HCT116 (cell line): ENCODE results near the gene MRPS7. TPM values are rescaled to one million over a fixed set of nuclear protein-coding genes. Genes with fewer than 3 reads are reported as not detected.

Experiments used
- ATAC-seq: fragments of 200-7000 bp; cut with Tn5 transposase; 2 replicates; pipeline ENCODE4 v1.9.1; 2020; ENCODE audit warnings: mild to moderate bottlenecking, moderate library complexity
- BruUV-seq: library from RNA; stranded (reverse); fragments of 400-500 nt; replicated peaks from 2 replicates; lab custom pipeline; 2021; lab: Mats Ljungman, UMichigan
- CTCF ChIA-PET: fragments of 300-600 bp; sonication (Branson Sonifier 250); formaldehyde crosslinking; loops from one replicate; lab custom pipeline; 2021; ENCODE audit warnings: antibody characterized with exemption; lab: Charles Lee
- POLR2A ChIA-PET: fragments of 300-600, 350-600 bp; sonication (Branson Sonifier 250); formaldehyde crosslinking; loops from one replicate; lab custom pipeline; 2021; ENCODE audit warnings: antibody characterized with exemption; lab: Charles Lee
- RAD21 ChIA-PET, 2 experiments: fragments of 300-600 bp; sonication (Branson Sonifier 250); formaldehyde crosslinking; loops; one replicate each; lab custom pipeline; 2023; ENCODE audit warnings: low total read pairs in 2 of 2; ENCODE audit not compliant: uncharacterized antibody in 2 of 2, unreplicated experiment in 2 of 2, low non-redundant PET in 1 of 2; lab: Charles Lee
- DNase-seq: peaks from one replicate; pipeline ENCODE4 v3.0.0-alpha.2; 2010; ENCODE audit warnings: low read depth, low spot score
- H2AFZ ChIP-seq: fragments of 200-600 bp; shearing (Covaris generic), sonication (generic); 2 replicates; pipeline ENCODE4 v1.6.1; 2017; ENCODE audit warnings: low read depth, mixed run types, mixed read lengths, antibody characterized with exemption, low read length; ENCODE audit not compliant: poor library complexity, severe bottlenecking
- H3K27ac ChIP-seq: 2 replicates; pipeline ENCODE4 v1.5.1; 2012; ENCODE audit warnings: low read depth, low read length
- H3K27me3 ChIP-seq: fragments of 200-600 bp; sonication (generic); 2 replicates; pipeline ENCODE4 v1.6.1; 2016; ENCODE audit warnings: mixed run types, low read length, mixed read lengths; ENCODE audit not compliant: insufficient read depth
- H3K36me3 ChIP-seq, 2 experiments: fragments of 200-500 bp in 1 of 2; fragments of 200-600 bp in 1 of 2; sonication (Bioruptor generic) in 1 of 2; sonication (generic) in 1 of 2; 2 replicates each; pipeline versions ENCODE4 v1.5.1 to v1.6.1; 2014 to 2016; ENCODE audit warnings: low read length in 2 of 2, inconsistent platforms in 1 of 2, mixed read lengths in 1 of 2, mixed run types in 1 of 2; ENCODE audit not compliant: insufficient read depth in 2 of 2, control insufficient read depth in 1 of 2
- H3K4me1 ChIP-seq, 2 experiments: fragments of 200-600 bp in 1 of 2; sonication (generic) in 1 of 2; 2 replicates each; pipeline versions ENCODE4 v1.5.1 to v1.6.1; 2012 to 2017; ENCODE audit warnings: low read length in 2 of 2, inconsistent platforms in 1 of 2, mild to moderate bottlenecking in 1 of 2, mixed read lengths in 1 of 2, mixed run types in 1 of 2, moderate library complexity in 1 of 2; ENCODE audit not compliant: insufficient read depth in 2 of 2, control insufficient read depth in 1 of 2
- H3K4me2 ChIP-seq: fragments of 200-600 bp; sonication (generic); 2 replicates; pipeline ENCODE4 v1.6.1; 2017; ENCODE audit warnings: mixed run types, low read length, mixed read lengths
- H3K4me3 ChIP-seq, 2 experiments: fragments of 200-600 bp in 1 of 2; sonication (generic) in 1 of 2; replicated peaks in 1 of 2; 2 replicates each; pipeline ENCODE4 v1.5.1; 2011 to 2016; ENCODE audit warnings: low read length in 2 of 2, control low read depth in 1 of 2, low read depth in 1 of 2, mild to moderate bottlenecking in 1 of 2, mixed read lengths in 1 of 2, mixed run types in 1 of 2
- H3K79me2 ChIP-seq: fragments of 200-600 bp; sonication (generic); 2 replicates; pipeline ENCODE4 v1.6.1; 2017; ENCODE audit warnings: mild to moderate bottlenecking, mixed run types, low read length, moderate library complexity, mixed read lengths; ENCODE audit not compliant: insufficient read depth
- H3K9ac ChIP-seq: fragments of 200-600 bp; sonication (generic); 2 replicates; pipeline ENCODE4 v1.6.1; 2016; ENCODE audit warnings: low read length, mixed read lengths
- H3K9me2 ChIP-seq: fragments of 200-600 bp; sonication (generic), shearing (Covaris generic); 2 replicates; pipeline ENCODE4 v1.6.1; 2017; ENCODE audit warnings: mixed run types, mild to moderate bottlenecking, moderate library complexity; ENCODE audit not compliant: insufficient read depth
- H3K9me3 ChIP-seq, 2 experiments: fragments of 200-500 bp in 1 of 2; fragments of 200-600 bp in 1 of 2; sonication (Bioruptor generic) in 1 of 2; sonication (generic) in 1 of 2; 2 replicates each; pipeline ENCODE4 v1.6.1; 2014 to 2017; ENCODE audit warnings: low read length in 2 of 2, mixed read lengths in 2 of 2, inconsistent platforms in 1 of 2, low read depth in 1 of 2, mild to moderate bottlenecking in 1 of 2, mixed run types in 1 of 2, moderate library complexity in 1 of 2; ENCODE audit not compliant: control insufficient read depth in 1 of 2, insufficient read depth in 1 of 2
- H4K20me1 ChIP-seq: fragments of 200-600 bp; sonication (generic), shearing (Covaris generic); 2 replicates; pipeline ENCODE4 v1.6.1; 2017; ENCODE audit warnings: mixed run types, mild to moderate bottlenecking, moderate library complexity; ENCODE audit not compliant: insufficient read depth
- CEBPB ChIP-seq: IDR thresholded peaks from 2 replicates; pipeline ENCODE4 v1.6.1; 2012; ENCODE audit warnings: low read depth
- CTCF ChIP-seq, 3 experiments: fragments of 200-600 bp in 1 of 3; sonication (generic) in 1 of 3; IDR thresholded peaks in 2 of 3; conservative IDR thresholded peaks in 1 of 3; 2 replicates each; pipeline ENCODE4 v1.5.1; 2012 to 2017; ENCODE audit warnings: low read depth in 2 of 3, low read length in 2 of 3, antibody characterized with exemption in 1 of 3, borderline replicate concordance in 1 of 3, control low read depth in 1 of 3, mild to moderate bottlenecking in 1 of 3, mixed read lengths in 1 of 3, mixed run types in 1 of 3, moderate library complexity in 1 of 3; ENCODE audit not compliant: insufficient read depth in 1 of 3
- EGR1 ChIP-seq: IDR thresholded peaks from 2 replicates; pipeline ENCODE4 v1.6.1; 2012; ENCODE audit warnings: low read depth
- EZH2 ChIP-seq: fragments of 200-600 bp; sonication (generic); IDR thresholded peaks from 2 replicates; pipeline ENCODE4 v1.6.1; 2017; ENCODE audit warnings: antibody characterized with exemption, mixed run types
- EZH2phosphoT487 ChIP-seq: fragments of 200-600 bp; IDR thresholded peaks from 2 replicates; pipeline ENCODE4 v1.6.1; 2018; ENCODE audit warnings: antibody characterized with exemption, borderline replicate concordance
- JUND ChIP-seq: IDR thresholded peaks from 2 replicates; pipeline ENCODE4 v1.6.1; 2012
- MAX ChIP-seq: IDR thresholded peaks from 2 replicates; pipeline ENCODE4 v1.6.1; 2012
- RAD21 ChIP-seq: IDR thresholded peaks from 2 replicates; pipeline ENCODE4 v1.6.1; 2012; ENCODE audit warnings: low read depth, mild to moderate bottlenecking
- REST ChIP-seq: IDR thresholded peaks from 2 replicates; pipeline ENCODE4 v1.6.1; 2012; ENCODE audit warnings: low read depth
- SIN3A ChIP-seq: IDR thresholded peaks from 2 replicates; pipeline ENCODE4 v1.6.1; 2012; ENCODE audit warnings: low read depth
- SP1 ChIP-seq: IDR thresholded peaks from 2 replicates; pipeline ENCODE4 v1.6.1; 2012; ENCODE audit warnings: low read depth
- TCF7L2 ChIP-seq: IDR thresholded peaks from 2 replicates; pipeline ENCODE4 v1.7.0; 2011; ENCODE audit warnings: borderline replicate concordance, inconsistent platforms; ENCODE audit not compliant: insufficient read depth, insufficient read length; ENCODE audit errors: extremely low read depth
- ZBTB33 ChIP-seq: IDR thresholded peaks from 2 replicates; pipeline ENCODE4 v1.6.1; 2011; ENCODE audit warnings: mild to moderate bottlenecking, low read length, moderate library complexity; ENCODE audit not compliant: insufficient replicate concordance; ENCODE audit errors: extremely low read depth
- ZNF274 ChIP-seq: fragments of 200-500 bp; sonication (Bioruptor generic); IDR thresholded peaks from 2 replicates; pipeline ENCODE4 v1.6.1; 2014; ENCODE audit warnings: mild to moderate bottlenecking, low read depth, low read length, inconsistent platforms
- intact Hi-C: fragments of 100-400 bp; cut with micrococcal nuclease; formaldehyde crosslinking; loops from 2 replicates; pipeline ENCODE4 v1.10.0; 2022
- total RNA-seq: library from RNA; stranded (reverse); gene quantifications from one replicate; pipeline ENCODE4 v1.2.1, GENCODE V29; 2021; ENCODE audit not compliant: unreplicated experiment
- TF ChIP-seq, protein P1 (sequence below): IDR thresholded peaks from 2 replicates; pipeline ENCODE4 v1.6.1; 2012

Gene MRPS7
- total RNA-seq, 1 experiment from 2014 or later = 104 TPM

- ATAC-seq (no peak), DNase-seq (no peak)
- intact Hi-C loops = loop anchor here (1.0 kb wide), 1 partner anchor 225 kb away; the partner anchor contains the start of gene CASKIN2
These were observed 28.2 kb downstream of the MRPS7 start for GRCh38 chr17:75289832-75290337.

More at GRCh38 chr17:75289832-75290337, 28.2 kb downstream of the MRPS7 start:
- H3K9me2 ChIP-seq = no peaks in the 10 kb centered on the region
- TF ChIP-seq JUND (no peak), SIN3A (no peak), EZH2 (no peak), CEBPB (no peak), REST (no peak), CTCF (IDR thresholded peaks at IDR 0.05 in 2 of 3, conservative IDR thresholded peaks at IDR 0.05 in 1 of 3; ENCODE audit: borderline replicate concordance in 1 of 3, insufficient read depth in 1 of 3, low read depth in 2 of 3, low read length in 2 of 3) (no peak), MAX (no peak), TCF7L2 (no peak), EGR1 (no peak), ZBTB33 (no peak), EZH2phosphoT487 (no peak), RAD21 (no peak), SP1 (no peak), ZNF274 (no peak)
- TF ChIP-seq, protein P1, sequence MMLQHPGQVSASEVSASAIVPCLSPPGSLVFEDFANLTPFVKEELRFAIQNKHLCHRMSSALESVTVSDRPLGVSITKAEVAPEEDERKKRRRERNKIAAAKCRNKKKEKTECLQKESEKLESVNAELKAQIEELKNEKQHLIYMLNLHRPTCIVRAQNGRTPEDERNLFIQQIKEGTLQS = no peak
- TF ChIP-seq, all 23 proteins: peak for 0
- Histone ChIP-seq H3K4me3 (peak overlapping the region; percentile 83 to 98), H3K79me2 (peaks cover 35% of the 10 kb centered on the region), H3K36me3 (peaks cover 7 to 22% of the 10 kb centered on the region in 2 experiments), H3K27ac (peak overlapping the region; percentile 51), H3K9me3 (no peaks in the 10 kb centered on the region), H2AFZ (peak overlapping the region; percentile 18), H3K27me3 (no peaks in the 10 kb centered on the region), H3K4me2 (peak overlapping the region; percentile 85), H3K4me1 (peaks cover 10 to 15% of the 10 kb centered on the region in 2 experiments), H4K20me1 (no peaks in the 10 kb centered on the region), H3K9ac (peak overlapping the region; percentile 82)
- CTCF ChIA-PET = interaction anchor here (0.8 to 2.8 kb wide), 12 partner anchors 11 to 332 kb away, joined by 3 to 51 read pairs (median 4); partner anchors contain the start of genes GRB2, MIF4GD and TSEN54
- TSS peak; percentile 81 for BruUV-seq
- POLR2A ChIA-PET = interaction anchor here (0.5 to 1.7 kb wide), 21 partner anchors 9 to 1433 kb away, joined by 3 to 40 read pairs (median 5); partner anchors contain the start of genes GGA3, GRB2, MIF4GD and MRPS7
- RAD21 ChIA-PET = interaction anchor here (0.8 to 1.3 kb wide), 2 partner anchors 19 to 116 kb away, joined by 5 read pairs; partner anchors contain the start of genes GRB2 (in 1 of the 2) and MIF4GD (in 1 of the 2)
